ENCODE results near the gene TMEM108.

DNA sequence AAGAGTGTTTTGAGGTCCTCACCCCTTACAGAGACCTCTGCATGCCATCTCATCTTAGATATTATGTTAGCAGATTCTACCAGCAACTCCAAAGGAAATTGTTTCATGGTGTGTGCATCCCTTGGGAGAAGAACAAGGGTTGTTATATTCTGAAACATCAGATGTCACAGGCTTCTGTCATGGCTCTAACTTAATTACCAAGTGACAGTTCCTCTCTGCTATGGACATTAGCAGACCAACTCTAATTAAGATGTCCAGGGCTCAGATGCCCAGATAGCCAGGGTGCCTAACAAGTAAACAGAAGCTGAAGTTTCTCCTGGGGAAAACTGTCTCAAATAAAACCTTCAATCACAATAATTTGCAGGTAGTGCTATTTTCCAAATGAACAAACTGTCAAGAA lies 208.6 kb downstream of the TMEM108 start:
- no peak for TF ChIP-seq POLR2AphosphoS5 (IDR thresholded peaks at IDR 0.05; ENCODE audit: low read depth, low read length)
- TF ChIP-seq, protein P1, sequence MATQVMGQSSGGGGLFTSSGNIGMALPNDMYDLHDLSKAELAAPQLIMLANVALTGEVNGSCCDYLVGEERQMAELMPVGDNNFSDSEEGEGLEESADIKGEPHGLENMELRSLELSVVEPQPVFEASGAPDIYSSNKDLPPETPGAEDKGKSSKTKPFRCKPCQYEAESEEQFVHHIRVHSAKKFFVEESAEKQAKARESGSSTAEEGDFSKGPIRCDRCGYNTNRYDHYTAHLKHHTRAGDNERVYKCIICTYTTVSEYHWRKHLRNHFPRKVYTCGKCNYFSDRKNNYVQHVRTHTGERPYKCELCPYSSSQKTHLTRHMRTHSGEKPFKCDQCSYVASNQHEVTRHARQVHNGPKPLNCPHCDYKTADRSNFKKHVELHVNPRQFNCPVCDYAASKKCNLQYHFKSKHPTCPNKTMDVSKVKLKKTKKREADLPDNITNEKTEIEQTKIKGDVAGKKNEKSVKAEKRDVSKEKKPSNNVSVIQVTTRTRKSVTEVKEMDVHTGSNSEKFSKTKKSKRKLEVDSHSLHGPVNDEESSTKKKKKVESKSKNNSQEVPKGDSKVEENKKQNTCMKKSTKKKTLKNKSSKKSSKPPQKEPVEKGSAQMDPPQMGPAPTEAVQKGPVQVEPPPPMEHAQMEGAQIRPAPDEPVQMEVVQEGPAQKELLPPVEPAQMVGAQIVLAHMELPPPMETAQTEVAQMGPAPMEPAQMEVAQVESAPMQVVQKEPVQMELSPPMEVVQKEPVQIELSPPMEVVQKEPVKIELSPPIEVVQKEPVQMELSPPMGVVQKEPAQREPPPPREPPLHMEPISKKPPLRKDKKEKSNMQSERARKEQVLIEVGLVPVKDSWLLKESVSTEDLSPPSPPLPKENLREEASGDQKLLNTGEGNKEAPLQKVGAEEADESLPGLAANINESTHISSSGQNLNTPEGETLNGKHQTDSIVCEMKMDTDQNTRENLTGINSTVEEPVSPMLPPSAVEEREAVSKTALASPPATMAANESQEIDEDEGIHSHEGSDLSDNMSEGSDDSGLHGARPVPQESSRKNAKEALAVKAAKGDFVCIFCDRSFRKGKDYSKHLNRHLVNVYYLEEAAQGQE (IDR thresholded peaks at IDR 0.05; ENCODE audit: insufficient read depth in 1 of 2, low read depth in 2 of 2, low read length in 2 of 2) = no peak
- TF ChIP-seq TAF1 (IDR thresholded peaks at IDR 0.05; ENCODE audit: borderline replicate concordance, insufficient read depth, low read length) = no peak
